G401 (cell line): Measurements from ENCODE around the gene DDX24. TPM values are rescaled to one million over a fixed set of nuclear protein-coding genes. Genes with fewer than 3 reads are reported as not detected.

Source experiments
- DNase-seq: peaks from one replicate; pipeline ENCODE4 v3.0.0-alpha.2; 2015; ENCODE audit warnings: low spot score
- in situ Hi-C: cut with HindIII; loops from 2 replicates; pipeline ENCODE4 v1.10.0; 2016; ENCODE audit warnings: low sequenced_read_pairs, mixed read lengths
- total RNA-seq: library from RNA; depleted of rRNA; stranded (reverse); fragments of >200 nt; shearing (Covaris generic); gene quantifications from 2 replicates; pipeline ENCODE4 v1.2.3, GENCODE V29; 2014

The DDX24 gene
- total RNA-seq, 1 experiment from 2014 or later, result 145 TPM

DNA sequence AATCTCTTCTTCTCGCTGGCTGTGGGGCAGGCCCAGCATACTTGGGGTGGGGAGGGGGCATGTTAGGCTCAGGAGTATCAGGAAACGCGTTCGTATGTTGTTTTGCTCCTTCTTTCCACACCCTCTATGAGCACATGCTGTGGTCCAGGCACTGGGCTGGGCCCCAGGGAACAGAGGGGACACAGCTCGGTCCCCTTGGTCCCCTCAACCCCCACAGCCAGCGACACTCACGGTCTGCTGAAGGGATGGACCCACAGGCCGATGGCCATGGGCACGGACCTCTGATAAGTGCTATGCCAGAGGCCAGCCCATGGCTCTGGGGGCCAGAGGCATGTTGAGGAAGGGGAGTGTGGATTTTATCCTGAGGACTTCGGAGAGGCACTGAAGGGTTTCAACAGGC lies 35.7 kb upstream of the DDX24 start:
- in situ Hi-C loops, result no loop called here
- no peak for DNase-seq

DNA sequence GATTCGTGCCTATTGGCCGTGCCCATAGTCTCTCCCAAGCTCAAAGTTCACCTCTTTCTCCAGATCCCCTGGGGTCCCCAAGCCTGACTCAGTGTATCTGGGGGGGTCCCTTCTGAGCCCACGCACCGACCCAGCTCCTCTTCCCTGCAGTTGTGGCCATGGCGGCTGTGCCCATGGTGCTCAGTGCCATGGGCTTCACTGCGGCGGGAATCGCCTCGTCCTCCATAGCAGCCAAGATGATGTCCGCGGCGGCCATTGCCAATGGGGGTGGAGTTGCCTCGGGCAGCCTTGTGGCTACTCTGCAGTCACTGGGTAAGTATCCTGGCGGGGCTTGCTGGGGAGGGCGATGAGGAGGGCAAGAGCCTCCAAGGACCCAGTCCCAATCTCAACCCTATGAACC lies 34.6 kb upstream of the DDX24 start:
- in situ Hi-C loops, result no loop called here

DNA sequence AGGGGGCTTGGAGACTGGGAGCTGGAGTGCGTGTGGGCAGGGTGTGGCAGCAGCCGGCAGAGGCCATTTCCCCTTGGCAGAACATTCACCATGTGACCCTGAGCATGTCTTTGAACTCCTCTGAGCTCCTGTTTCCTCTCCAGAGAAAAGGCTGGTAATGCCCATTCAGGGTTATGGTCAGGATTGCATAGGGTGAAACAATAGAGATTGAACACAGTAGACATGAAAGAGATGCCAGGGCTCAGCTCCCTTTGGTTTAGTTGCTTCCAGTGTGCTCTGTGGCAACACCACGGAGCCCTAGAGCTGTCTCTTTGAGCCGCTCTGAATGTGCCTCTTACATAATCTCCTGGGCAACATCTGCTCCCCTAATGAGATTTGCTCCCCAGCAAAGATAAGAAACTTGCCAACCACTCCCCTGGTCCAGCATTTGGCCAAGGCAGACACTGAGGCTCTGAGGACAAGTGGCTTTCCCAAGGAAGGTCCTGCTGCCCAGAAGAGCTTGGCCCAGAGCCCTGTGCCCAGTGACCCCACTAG lies 34.1 kb upstream of the DDX24 start:
- DNase-seq, result peak; percentile 59
- in situ Hi-C loops, result no loop called here

More for the DNA sequence above, 34.6 kb upstream of the DDX24 start:
- DNase-seq, result no peak

DNA sequence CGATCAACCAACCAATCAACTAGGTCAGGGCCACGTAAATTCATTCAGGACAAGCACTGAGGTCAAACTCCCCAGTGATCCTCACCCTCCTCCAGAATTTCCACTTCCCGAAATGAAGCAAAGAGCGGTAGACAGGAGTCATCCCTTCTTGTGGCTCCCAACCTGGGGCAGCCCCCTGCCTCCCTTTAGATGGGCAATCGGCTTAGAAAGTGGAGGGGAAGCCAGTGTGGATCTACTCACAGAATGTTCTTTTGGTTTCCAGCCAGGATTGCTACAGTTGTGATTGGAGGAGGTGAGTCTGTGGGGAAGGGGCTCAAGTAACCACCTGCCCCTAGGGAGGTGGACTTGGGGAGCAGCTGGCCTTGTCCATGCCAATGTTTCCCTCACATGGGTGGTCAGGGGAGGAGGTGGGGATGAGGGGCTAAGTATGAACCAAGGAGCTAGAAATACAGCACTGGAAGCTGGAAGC lies 33.6 kb upstream of the DDX24 start:
- no peak for DNase-seq
- in situ Hi-C loops, result no loop called here

- DNase-seq, result no peak
- in situ Hi-C loops, result no loop called here
Observed at GRCh38 chr14:94113908-94114588, 33.0 kb upstream of the DDX24 start.

DNA sequence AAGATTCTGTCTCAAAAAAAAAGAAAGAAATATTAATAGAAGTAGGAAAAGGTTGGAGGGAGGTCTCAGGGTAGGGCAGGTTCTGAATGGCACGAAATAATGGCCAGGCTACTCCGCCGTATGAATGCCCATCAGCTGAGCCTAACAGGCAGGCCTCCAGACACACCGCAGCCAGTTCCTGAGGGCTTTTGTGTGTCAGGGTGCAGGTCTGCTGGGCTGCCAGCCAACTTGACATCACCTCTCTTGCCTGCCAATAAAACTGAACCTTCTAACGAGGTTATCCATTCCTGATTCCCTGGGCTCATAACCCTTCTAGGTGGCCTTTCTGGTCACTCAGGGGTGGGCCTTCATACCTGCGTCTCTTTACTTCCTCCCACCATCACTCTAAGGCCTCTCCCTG lies 32.5 kb upstream of the DDX24 start:
- in situ Hi-C loops, result no loop called here
- DNase-seq, result peak; percentile 43

GRCh38 chr14:94113073-94113472 lies 32.1 kb upstream of the DDX24 start:
- no peak for DNase-seq
- in situ Hi-C loops, result no loop called here

DNA sequence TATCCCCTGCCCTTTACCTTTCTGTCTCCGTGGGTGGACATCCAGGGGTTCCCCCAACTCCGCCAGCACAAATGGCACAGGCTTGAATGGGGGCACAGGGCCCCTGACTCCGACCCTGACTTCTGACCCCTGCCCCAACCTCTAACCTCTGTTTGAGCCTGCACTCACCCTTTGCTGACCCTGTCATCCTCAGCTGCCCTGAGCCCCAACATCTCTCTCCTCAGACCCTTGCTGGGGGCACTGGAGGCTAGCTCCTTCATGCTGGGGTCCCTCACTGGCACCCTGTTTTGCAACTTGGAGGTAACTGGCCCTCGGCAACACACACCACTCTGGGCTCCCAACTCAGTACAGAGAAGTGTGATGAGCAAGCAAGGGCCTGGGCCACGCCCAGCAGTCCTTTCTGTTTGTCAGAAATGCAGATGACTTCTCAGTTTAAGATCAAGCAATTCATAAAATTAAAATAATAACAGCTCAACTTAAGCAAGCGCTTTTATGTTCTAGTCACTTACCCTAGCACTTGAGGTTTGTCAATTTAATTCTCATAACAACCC lies 31.6 kb upstream of the DDX24 start:
- no peak for DNase-seq

DNA sequence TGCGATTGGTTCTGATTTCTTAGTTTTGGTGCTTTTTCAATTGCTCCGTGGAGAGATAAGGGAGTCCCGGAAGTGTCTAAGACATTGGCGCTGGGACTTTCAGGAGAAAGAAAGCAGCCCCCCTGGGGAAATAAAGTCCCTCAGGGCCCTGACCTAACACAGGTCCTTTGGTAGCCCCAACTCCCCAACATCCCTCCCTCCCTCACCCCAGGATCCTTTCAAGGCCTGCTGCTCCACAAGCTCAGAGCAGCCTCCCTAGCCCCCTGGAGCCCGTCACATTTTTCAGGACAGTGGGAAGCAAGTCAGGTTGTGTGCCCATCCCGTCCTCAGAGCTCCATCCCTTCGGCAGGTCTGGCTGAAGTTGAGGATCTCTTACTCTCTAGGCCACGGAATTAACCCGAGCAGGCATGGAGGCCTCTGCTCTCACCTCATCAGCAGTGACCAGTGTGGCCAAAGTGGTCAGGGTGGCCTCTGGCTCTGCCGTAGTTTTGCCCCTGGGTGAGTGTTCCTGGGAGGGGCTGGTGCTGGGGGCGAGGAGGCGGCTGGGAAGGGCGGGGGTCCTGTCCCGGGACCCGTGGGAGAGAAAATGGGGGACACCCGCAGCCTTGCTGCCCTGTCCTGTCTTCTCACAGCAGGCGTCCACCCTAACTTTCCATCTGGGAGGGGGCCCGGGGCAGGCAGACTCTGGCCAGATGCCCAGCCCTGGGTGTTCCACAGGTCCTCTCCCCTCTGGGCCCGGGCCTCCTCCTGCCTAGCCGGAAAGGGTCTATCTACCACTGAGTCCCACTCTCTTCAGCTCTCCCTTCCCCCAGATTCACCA lies 30.5 kb upstream of the DDX24 start:
- DNase-seq, result no peak
- in situ Hi-C loops, result no loop called here

More for the DNA sequence above, 31.6 kb upstream of the DDX24 start:
- in situ Hi-C loops, result no loop called here

DNA sequence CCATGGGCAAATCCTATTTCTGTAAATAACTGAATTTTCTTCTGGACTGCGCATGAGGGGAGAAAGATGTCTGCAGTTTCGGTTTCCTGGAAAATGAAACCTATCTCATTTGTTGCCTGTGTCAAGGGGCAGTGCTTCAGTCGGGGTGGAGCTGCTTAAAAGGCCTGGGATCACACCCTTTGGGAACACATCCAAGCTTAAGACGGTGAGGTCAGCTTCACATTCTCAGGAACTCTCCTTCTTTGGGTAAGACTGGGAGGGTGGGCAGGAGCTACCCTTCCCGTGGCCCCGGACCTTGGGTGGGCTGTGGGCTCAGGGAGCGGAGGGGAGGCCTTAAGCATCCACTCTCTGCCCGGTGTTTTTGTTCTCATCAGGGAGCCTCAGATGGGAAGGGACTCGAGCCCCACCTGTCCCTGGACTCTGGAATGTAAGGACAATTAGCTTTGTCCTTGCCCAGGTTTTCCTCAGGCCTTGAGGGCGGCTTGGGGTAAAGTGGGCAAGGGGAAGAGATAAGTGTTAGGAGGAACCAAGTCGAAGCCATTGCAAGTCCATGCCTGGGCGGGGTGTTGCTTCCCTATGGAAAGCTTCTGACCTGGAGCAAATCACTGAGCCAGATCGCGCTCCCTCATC lies 29.7 kb upstream of the DDX24 start, which contains the start of gene IFI27:
TSS of gene IFI27 (plus strand) at position 185 of the 630 bp plus-strand sequence.
- in situ Hi-C loops, result no loop called here
- DNase-seq, result no peak

- no peak for DNase-seq
- in situ Hi-C loops, result no loop called here
Observed at GRCh38 chr14:94109915-94110250, 28.9 kb upstream of the DDX24 start.

DNA sequence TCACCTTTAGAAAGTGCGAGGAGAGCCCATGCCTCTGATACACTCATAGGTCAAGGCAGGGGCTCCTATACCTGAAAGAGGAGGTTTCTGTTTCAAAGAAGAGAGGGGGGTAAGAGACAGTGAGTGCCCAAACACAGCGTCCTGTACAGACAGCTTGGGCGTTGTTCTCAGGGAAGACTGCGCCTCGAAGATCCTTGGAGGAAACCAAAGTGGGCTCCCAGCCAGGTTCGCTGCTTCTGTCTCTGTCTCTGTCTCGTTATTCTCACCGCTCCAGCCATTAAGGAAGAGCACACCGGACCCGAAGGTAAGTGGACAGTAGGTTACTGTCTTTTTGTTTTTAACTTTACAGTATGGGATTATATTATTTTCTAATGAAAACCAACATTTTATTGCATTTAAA lies 23.7 kb upstream of the DDX24 start:
- no peak for DNase-seq
- in situ Hi-C loops, result no loop called here

DNA sequence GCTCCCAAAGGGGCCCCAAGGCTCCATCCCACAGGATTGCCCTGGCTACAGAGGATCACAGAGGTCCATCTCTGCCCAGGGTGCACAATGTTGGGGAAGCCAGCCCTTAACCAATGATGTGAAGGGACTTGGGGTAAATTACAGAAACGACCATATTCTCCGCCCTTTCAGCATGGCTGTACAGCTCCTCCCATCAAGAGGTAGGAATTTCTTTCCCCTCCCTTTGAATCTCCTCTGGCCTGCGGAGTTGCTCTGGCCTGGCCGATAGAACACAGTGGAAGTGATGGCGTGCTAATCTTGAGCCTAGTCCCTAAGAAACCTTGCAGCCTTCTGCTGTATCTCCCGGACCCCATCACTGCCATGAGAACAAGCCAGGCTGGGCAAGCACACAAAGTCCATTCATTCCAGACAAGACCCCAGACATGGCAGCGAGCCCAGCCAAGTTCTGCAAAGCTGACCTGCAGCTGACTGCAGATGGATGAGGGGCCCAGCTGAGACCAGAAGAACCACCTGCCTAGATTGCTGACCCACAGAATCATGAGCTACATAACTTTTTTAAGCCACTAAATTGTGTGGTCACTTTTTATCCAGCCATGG lies 22.6 kb upstream of the DDX24 start:
- no peak for DNase-seq
- in situ Hi-C loops, result no loop called here

GRCh38 chr14:94102768-94103482 lies 21.9 kb upstream of the DDX24 start:
- in situ Hi-C loops, result no loop called here

DNA sequence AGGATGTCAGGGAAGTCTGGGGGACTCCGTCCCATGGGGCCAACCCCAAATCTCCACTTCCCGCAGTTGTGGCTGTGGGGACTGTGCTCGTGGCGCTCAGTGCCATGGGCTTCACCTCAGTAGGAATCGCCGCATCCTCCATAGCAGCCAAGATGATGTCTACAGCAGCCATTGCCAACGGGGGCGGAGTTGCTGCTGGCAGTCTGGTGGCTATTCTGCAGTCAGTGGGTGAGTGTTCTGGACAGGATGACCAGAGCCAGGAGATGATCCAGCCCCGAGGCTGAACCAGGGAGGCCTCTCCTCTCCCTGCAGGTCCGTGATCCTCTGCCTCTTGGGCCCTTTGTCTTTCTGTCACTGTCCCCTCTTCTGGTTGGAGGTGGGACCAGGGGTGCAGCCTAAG lies 20.7 kb upstream of the DDX24 start:
- peak; percentile 81 for DNase-seq
- in situ Hi-C loops, result no loop called here

More at GRCh38 chr14:94102768-94103482, 21.9 kb upstream of the DDX24 start:
- DNase-seq, result no peak

DNA sequence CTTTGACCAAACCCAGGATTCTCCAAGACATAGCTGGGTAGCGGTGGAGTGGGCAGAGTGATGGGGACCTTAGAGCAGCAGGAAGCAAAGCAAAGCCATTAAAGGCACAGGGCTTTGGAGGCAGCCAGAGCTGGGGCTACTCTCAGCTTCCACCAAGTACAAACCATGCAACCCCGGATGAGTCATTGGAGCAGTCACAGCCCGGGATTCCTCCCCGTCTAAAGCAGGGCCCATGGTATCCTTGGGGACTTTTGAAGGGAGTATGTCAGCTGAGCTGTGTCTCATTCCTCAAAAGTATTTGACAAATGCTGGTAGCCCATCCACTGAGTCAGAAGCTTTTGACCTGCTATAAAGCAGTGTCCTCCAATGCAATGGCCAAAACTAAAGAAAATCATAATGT lies 19.8 kb upstream of the DDX24 start:
- no peak for DNase-seq
- in situ Hi-C loops, result no loop called here

DNA sequence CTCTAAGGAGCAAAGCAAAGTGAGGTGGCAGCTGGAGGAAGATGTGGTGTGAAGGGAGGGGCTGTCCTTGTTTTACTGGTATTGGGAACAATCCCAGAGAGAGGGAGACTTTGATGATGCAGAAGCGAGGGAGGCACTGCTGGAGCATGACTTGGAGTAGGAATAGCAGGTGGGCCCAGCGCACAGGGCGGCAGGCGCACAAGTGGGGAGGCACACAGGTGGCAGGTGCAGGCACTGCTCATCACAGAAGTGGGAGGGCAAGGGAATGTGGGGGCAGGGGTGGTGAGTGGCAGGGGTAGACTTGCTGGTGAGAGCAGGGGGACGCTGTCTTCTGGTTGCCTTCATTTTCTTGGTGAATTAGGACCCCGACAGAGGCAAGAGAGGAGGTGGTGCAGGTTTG lies 18.0 kb upstream of the DDX24 start:
- no peak for DNase-seq

DNA sequence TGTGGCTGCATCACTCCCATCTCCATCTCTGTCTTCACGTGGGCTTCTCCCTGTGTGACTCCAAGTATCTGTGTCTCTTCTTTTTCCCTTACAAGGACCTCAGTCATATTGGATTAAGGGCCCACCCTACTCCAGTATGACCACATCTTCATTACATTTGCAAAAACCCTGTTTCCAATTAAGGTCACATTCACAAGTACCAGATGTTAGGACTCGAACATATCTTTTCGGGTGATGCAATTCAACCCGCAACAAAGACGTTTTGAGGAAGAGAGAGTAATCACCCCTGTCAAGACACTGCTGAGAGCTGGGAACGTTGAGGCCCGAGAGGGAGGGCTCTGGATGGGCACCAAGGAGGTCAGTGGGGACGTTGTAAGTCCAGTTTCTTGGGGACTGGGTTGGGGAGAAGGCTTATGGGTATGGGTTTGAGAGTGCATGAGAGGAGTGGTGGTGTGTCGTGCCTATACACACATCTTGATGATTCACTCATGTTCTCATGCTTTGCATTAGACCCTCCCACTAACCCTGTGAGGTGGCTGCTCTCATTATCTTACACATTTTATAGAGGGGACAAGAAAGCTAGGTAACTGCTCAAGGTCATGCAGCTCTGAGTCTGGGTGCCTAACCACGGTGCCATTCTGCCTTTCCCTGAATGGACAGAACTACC lies 17.5 kb upstream of the DDX24 start:
- in situ Hi-C loops, result no loop called here
- DNase-seq, result no peak

More for the DNA sequence above, 18.0 kb upstream of the DDX24 start:
- in situ Hi-C loops, result no loop called here
